Rectal smooth muscle tissue (tissue), 1 donor: Measurements from ENCODE around the gene MPI.
"Not testable (repeated sequence)": the region's sequence is repeated elsewhere in the genome, so short reads cannot be mapped to it uniquely, and the experiment has no call there.

Experiments used
- H3K27ac ChIP-seq: one replicate; pipeline ENCODE4 v1.7.0; 2013; ENCODE audit warnings: low read depth, low read length, inconsistent platforms
- H3K27me3 ChIP-seq: one replicate; pipeline ENCODE4 v1.7.0; 2013; ENCODE audit warnings: low read length; ENCODE audit not compliant: control insufficient read depth, insufficient read depth
- H3K36me3 ChIP-seq: one replicate; pipeline ENCODE4 v1.7.0; 2013; ENCODE audit warnings: low read length; ENCODE audit not compliant: control insufficient read depth, insufficient read depth
- H3K4me1 ChIP-seq: one replicate; pipeline ENCODE4 v1.7.0; 2013; ENCODE audit warnings: low read length; ENCODE audit not compliant: control insufficient read depth, insufficient read depth
- H3K4me3 ChIP-seq: one replicate; pipeline ENCODE4 v1.7.0; 2013; ENCODE audit warnings: low read length
- H3K9ac ChIP-seq: one replicate; pipeline ENCODE4 v1.7.0; 2013; ENCODE audit warnings: low read length

The MPI gene

GRCh38 chr15:74924525-74924924 lies 34.7 kb downstream of the MPI start:
- Histone ChIP-seq H3K27me3 (no peaks in the 10 kb centered on the region), H3K9ac (no peak overlapping the region), H3K4me3 (no peak overlapping the region), H3K27ac (no peak overlapping the region), H3K4me1 (no peaks in the 10 kb centered on the region), H3K36me3 (peaks cover 13% of the 10 kb centered on the region)

- Histone ChIP-seq H3K36me3 (peaks cover 14% of the 10 kb centered on the region), H3K9ac (no peak overlapping the region), H3K27me3 (no peaks in the 10 kb centered on the region), H3K27ac (no peak overlapping the region), H3K4me3 (no peak overlapping the region), H3K4me1 (no peaks in the 10 kb centered on the region)
These were observed 38.9 kb downstream of the MPI start for GRCh38 chr15:74928771-74929198.

- Histone ChIP-seq H3K9ac (no peak overlapping the region), H3K4me1 (peaks cover 3% of the 10 kb centered on the region), H3K4me3 (no peak overlapping the region), H3K27me3 (no peaks in the 10 kb centered on the region), H3K27ac (no peak overlapping the region), H3K36me3 (peaks cover 10% of the 10 kb centered on the region)
These were observed 43.7 kb downstream of the MPI start for GRCh38 chr15:74933573-74933972.

- H3K4me3 ChIP-seq, H3K4me1 ChIP-seq, H3K27ac ChIP-seq: not testable (repeated sequence)
These were observed 45.4 kb downstream of the MPI start for GRCh38 chr15:74935193-74935592.

GRCh38 chr15:74937272-74937589 lies 47.4 kb downstream of the MPI start:
- Histone ChIP-seq H3K36me3 (no peaks in the 10 kb centered on the region), H3K9ac (peak overlapping the region; percentile 70), H3K4me1 (peaks cover 3% of the 10 kb centered on the region), H3K4me3 (peak overlapping the region; percentile 87), H3K27me3 (no peaks in the 10 kb centered on the region), H3K27ac (peak overlapping the region; percentile 93)

More at GRCh38 chr15:74935193-74935592, 45.4 kb downstream of the MPI start:
- not testable (repeated sequence) for H3K27me3 ChIP-seq, H3K36me3 ChIP-seq, H3K9ac ChIP-seq

GRCh38 chr15:74937590-74938371 lies 47.9 kb downstream of the MPI start, which contains the start of gene COX5A:
COX5A (minus strand) TSS chr15:74938073; CDS start chr15:74938014, 59 bp downstream.
- H3K27ac ChIP-seq = peak within 1 kb of the TSS; percentile 93
- no peaks in the 10 kb centered on the region for H3K36me3 ChIP-seq
- peaks cover 3% of the 10 kb centered on the region for H3K4me1 ChIP-seq
- no peaks in the 10 kb centered on the region for H3K27me3 ChIP-seq
- peak within 1 kb of the TSS; percentile 70 for H3K9ac ChIP-seq
- H3K4me3 ChIP-seq = peak within 1 kb of the TSS; percentile 87

GRCh38 chr15:74950078-74950908 lies 60.5 kb downstream of the MPI start:
- H3K4me3 ChIP-seq = no peak overlapping the region
- no peak overlapping the region for H3K27ac ChIP-seq
- no peak overlapping the region for H3K9ac ChIP-seq
- no peaks in the 10 kb centered on the region for H3K4me1 ChIP-seq
- H3K36me3 ChIP-seq = no peaks in the 10 kb centered on the region
- H3K27me3 ChIP-seq = peaks cover 7% of the 10 kb centered on the region

GRCh38 chr15:74951006-74951405 lies 61.2 kb downstream of the MPI start:
- peaks cover under 1% of the 10 kb centered on the region for H3K4me1 ChIP-seq
- no peak overlapping the region for H3K27ac ChIP-seq
- peaks cover 7% of the 10 kb centered on the region for H3K27me3 ChIP-seq
- no peak overlapping the region for H3K4me3 ChIP-seq
- H3K36me3 ChIP-seq = no peaks in the 10 kb centered on the region
- H3K9ac ChIP-seq = no peak overlapping the region
